Thyroid gland (tissue), 4 donors: ENCODE measurements around the gene UBE2E2.

Source experiments
- CTCF ChIP-seq, 6 experiments: fragments of 200-600 bp in 3 of 6; fragments of 450-650 bp in 3 of 6; sonication (generic) in 3 of 6; IDR thresholded peaks; one replicate each; pipeline ENCODE4 v1.5.1; 2016 to 2019; ENCODE audit warnings: antibody characterized with exemption in 6 of 6, mild to moderate bottlenecking in 2 of 6, inconsistent platforms in 1 of 6, moderate library complexity in 1 of 6
- POLR2A ChIP-seq, 2 donors: fragments of 450-650 bp; IDR thresholded peaks; one replicate each; pipeline ENCODE4 v1.6.1; 2017; ENCODE audit warnings: antibody characterized with exemption in 2 of 2, mild to moderate bottlenecking in 2 of 2, moderate library complexity in 1 of 2

- TF ChIP-seq POLR2A (IDR thresholded peaks at IDR 0.05) (no peak), CTCF (IDR thresholded peaks at IDR 0.05) (no peak)
Measured at GRCh38 chr3:23235264-23235663, 32.1 kb downstream of the UBE2E2 start.
